WTC11 (cell line): ENCODE data around the gene TCF7L2. TPM values are rescaled to one million over a fixed set of nuclear protein-coding genes. Genes with fewer than 3 reads are reported as not detected.

Experiments used
- ATAC-seq: fragments of 200-7000 bp; cut with Tn5 transposase; 2 replicates; pipeline ENCODE4 v1.10.0; 2021; ENCODE audit warnings: mild to moderate bottlenecking, moderate library complexity
- CTCF ChIA-PET: fragments of 300-600 bp; sonication (Branson Sonifier 250); formaldehyde crosslinking; loops from one replicate; lab custom pipeline; 2021; ENCODE audit warnings: antibody characterized with exemption; lab: Charles Lee
- POLR2A ChIA-PET: fragments of 350-600 bp; sonication (Branson Sonifier 250); formaldehyde crosslinking; loops from one replicate; lab custom pipeline; 2021; ENCODE audit warnings: antibody characterized with exemption; lab: Charles Lee
- DNase-seq: peaks from one replicate; pipeline ENCODE4 v3.0.0; 2021; ENCODE audit warnings: low spot score
- H3K27ac Mint-ChIP-seq: 2 replicates; pipeline ENCODE4 v1.8.0; 2021; ENCODE audit warnings: mixed read lengths
- H3K27me3 Mint-ChIP-seq: 2 replicates; pipeline ENCODE4 v1.8.0; 2021; ENCODE audit warnings: low read depth, mild to moderate bottlenecking, moderate library complexity, mixed read lengths
- H3K36me3 Mint-ChIP-seq: 2 replicates; pipeline ENCODE4 v1.8.0; 2021; ENCODE audit warnings: mixed read lengths
- H3K4me1 Mint-ChIP-seq: 2 replicates; pipeline ENCODE4 v1.8.0; 2022; ENCODE audit warnings: mixed read lengths
- H3K4me3 Mint-ChIP-seq: 2 replicates; pipeline ENCODE4 v1.8.0; 2021; ENCODE audit warnings: mild to moderate bottlenecking, moderate library complexity, mixed read lengths
- H3K9me3 Mint-ChIP-seq: 2 replicates; pipeline ENCODE4 v1.8.0; 2021; ENCODE audit warnings: mixed read lengths
- GABPB1 ChIP-seq: sonication (generic); formaldehyde crosslinking; IDR thresholded peaks from 2 replicates; pipeline ENCODE4 v1.8.1; 2023; ENCODE audit warnings: mild to moderate bottlenecking, missing genetic modification reagents
- GTF2I ChIP-seq: fragments of 250-450 bp; sonication (Bioruptor Pico); conservative IDR thresholded peaks from 2 replicates; pipeline ENCODE4 v1.4.0; 2021; ENCODE audit warnings: mild to moderate bottlenecking
- MXD4 ChIP-seq: fragments of 250-450 bp; sonication (Bioruptor Pico); IDR thresholded peaks from 2 replicates; pipeline ENCODE4 v1.8.0; 2021; ENCODE audit warnings: mild to moderate bottlenecking, moderate library complexity, borderline replicate concordance
- NFE2L1 ChIP-seq: sonication (generic); formaldehyde crosslinking; IDR thresholded peaks from 2 replicates; pipeline ENCODE4 v1.8.1; 2023; ENCODE audit warnings: missing genetic modification reagents
- NR2C2 ChIP-seq: sonication (generic); formaldehyde crosslinking; IDR thresholded peaks from 2 replicates; pipeline ENCODE4 v1.8.0; 2022; ENCODE audit warnings: mild to moderate bottlenecking, missing genetic modification reagents
- SMAD3 ChIP-seq: sonication (generic); formaldehyde crosslinking; IDR thresholded peaks from 2 replicates; pipeline ENCODE4 v1.8.0; 2022; ENCODE audit warnings: missing genetic modification reagents, mild to moderate bottlenecking, borderline replicate concordance
- ZNF121 ChIP-seq: sonication (generic); formaldehyde crosslinking; IDR thresholded peaks from 2 replicates; pipeline ENCODE4 v1.8.0; 2023; ENCODE audit warnings: missing genetic modification reagents
- ZNF138 ChIP-seq: sonication (generic); formaldehyde crosslinking; conservative IDR thresholded peaks from 2 replicates; pipeline ENCODE4 v1.8.1; 2022; ENCODE audit warnings: mild to moderate bottlenecking, moderate library complexity, missing genetic modification reagents
- ZNF219 ChIP-seq: sonication (generic); formaldehyde crosslinking; IDR thresholded peaks from 2 replicates; pipeline ENCODE4 v1.8.0; 2023; ENCODE audit warnings: missing genetic modification reagents, mild to moderate bottlenecking, borderline replicate concordance
- ZNF263 ChIP-seq: sonication (generic); formaldehyde crosslinking; IDR thresholded peaks from 2 replicates; pipeline ENCODE4 v1.8.1; 2022; ENCODE audit warnings: low read depth, mild to moderate bottlenecking, moderate library complexity, missing genetic modification reagents
- total RNA-seq: library from RNA; stranded (reverse); gene quantifications from 3 replicates; pipeline ENCODE4 v1.2.3, GENCODE V29; 2021
- TF ChIP-seq, protein P1 (sequence below): sonication (generic); formaldehyde crosslinking; IDR thresholded peaks from 2 replicates; pipeline ENCODE4 v1.8.0; 2022; ENCODE audit warnings: mild to moderate bottlenecking, missing genetic modification reagents
- TF ChIP-seq, protein P2 (sequence below): sonication (generic); formaldehyde crosslinking; IDR thresholded peaks from 2 replicates; pipeline ENCODE4 v1.8.0; 2023; ENCODE audit warnings: missing genetic modification reagents, mild to moderate bottlenecking, borderline replicate concordance
- TF ChIP-seq, protein P3 (sequence below): sonication (generic); formaldehyde crosslinking; IDR thresholded peaks from 2 replicates; pipeline ENCODE4 v1.8.1; 2023; ENCODE audit warnings: mild to moderate bottlenecking, missing genetic modification reagents, moderate library complexity
- TF ChIP-seq, protein P4 (sequence below): sonication (generic); formaldehyde crosslinking; conservative IDR thresholded peaks from 2 replicates; pipeline ENCODE4 v1.8.1; 2022; ENCODE audit warnings: mild to moderate bottlenecking, missing genetic modification reagents
- TF ChIP-seq, protein P5 (sequence below): sonication (generic); formaldehyde crosslinking; IDR thresholded peaks from 2 replicates; pipeline ENCODE4 v1.8.0; 2023; ENCODE audit warnings: mild to moderate bottlenecking, missing genetic modification reagents
- TF ChIP-seq, protein P6 (sequence below): sonication (generic); formaldehyde crosslinking; IDR thresholded peaks from 2 replicates; pipeline ENCODE4 v1.8.1; 2022; ENCODE audit warnings: low read depth, missing genetic modification reagents, borderline replicate concordance

The TCF7L2 gene
- total RNA-seq, 1 experiment from 2014 or later = 44.5 TPM

DNA sequence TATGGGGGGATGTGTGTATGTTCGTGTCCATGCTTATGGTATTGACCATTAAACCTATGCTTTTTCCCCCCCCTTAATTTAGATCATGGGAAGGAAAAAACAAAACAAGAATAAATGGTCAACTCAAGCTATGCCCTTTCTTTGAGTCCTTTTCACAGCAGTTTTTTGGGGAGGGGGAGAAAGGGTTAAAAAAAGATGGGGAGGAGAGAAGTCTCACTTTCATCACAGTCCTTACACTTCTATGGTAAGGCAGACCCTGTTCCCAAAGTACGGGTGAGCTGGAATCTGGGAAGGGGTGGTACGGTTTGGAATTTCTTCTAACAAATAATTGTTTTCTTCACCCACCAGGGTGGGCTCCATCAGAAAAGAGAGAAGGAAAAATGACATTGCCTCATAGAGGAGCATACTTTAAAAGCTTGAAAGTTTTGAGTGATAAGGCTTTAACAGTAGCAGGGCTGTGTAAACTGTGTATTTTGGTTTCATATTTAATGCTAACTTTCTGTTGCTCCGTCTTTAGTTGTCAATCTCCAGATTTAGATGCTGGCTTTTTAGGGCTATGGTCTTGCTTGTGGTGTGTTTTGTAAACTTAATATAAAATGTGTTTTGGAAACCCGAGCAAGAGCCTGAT, 180.1 kb downstream of the TCF7L2 start:
- no peak for TF ChIP-seq MXD4 (CRISPR knock-in tag)
- no peak for TF ChIP-seq ZNF138
- TF ChIP-seq, protein P1, sequence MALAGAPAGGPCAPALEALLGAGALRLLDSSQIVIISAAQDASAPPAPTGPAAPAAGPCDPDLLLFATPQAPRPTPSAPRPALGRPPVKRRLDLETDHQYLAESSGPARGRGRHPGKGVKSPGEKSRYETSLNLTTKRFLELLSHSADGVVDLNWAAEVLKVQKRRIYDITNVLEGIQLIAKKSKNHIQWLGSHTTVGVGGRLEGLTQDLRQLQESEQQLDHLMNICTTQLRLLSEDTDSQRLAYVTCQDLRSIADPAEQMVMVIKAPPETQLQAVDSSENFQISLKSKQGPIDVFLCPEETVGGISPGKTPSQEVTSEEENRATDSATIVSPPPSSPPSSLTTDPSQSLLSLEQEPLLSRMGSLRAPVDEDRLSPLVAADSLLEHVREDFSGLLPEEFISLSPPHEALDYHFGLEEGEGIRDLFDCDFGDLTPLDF (CRISPR knock-in tag) = no peak
- no peak for TF ChIP-seq SMAD3 (CRISPR knock-in tag)
- TF ChIP-seq, protein P2, sequence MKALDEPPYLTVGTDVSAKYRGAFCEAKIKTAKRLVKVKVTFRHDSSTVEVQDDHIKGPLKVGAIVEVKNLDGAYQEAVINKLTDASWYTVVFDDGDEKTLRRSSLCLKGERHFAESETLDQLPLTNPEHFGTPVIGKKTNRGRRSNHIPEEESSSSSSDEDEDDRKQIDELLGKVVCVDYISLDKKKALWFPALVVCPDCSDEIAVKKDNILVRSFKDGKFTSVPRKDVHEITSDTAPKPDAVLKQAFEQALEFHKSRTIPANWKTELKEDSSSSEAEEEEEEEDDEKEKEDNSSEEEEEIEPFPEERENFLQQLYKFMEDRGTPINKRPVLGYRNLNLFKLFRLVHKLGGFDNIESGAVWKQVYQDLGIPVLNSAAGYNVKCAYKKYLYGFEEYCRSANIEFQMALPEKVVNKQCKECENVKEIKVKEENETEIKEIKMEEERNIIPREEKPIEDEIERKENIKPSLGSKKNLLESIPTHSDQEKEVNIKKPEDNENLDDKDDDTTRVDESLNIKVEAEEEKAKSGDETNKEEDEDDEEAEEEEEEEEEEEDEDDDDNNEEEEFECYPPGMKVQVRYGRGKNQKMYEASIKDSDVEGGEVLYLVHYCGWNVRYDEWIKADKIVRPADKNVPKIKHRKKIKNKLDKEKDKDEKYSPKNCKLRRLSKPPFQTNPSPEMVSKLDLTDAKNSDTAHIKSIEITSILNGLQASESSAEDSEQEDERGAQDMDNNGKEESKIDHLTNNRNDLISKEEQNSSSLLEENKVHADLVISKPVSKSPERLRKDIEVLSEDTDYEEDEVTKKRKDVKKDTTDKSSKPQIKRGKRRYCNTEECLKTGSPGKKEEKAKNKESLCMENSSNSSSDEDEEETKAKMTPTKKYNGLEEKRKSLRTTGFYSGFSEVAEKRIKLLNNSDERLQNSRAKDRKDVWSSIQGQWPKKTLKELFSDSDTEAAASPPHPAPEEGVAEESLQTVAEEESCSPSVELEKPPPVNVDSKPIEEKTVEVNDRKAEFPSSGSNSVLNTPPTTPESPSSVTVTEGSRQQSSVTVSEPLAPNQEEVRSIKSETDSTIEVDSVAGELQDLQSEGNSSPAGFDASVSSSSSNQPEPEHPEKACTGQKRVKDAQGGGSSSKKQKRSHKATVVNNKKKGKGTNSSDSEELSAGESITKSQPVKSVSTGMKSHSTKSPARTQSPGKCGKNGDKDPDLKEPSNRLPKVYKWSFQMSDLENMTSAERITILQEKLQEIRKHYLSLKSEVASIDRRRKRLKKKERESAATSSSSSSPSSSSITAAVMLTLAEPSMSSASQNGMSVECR (CRISPR knock-in tag) = no peak
- no peak for TF ChIP-seq ZNF219 (CRISPR knock-in tag)
- TF ChIP-seq, protein P3, sequence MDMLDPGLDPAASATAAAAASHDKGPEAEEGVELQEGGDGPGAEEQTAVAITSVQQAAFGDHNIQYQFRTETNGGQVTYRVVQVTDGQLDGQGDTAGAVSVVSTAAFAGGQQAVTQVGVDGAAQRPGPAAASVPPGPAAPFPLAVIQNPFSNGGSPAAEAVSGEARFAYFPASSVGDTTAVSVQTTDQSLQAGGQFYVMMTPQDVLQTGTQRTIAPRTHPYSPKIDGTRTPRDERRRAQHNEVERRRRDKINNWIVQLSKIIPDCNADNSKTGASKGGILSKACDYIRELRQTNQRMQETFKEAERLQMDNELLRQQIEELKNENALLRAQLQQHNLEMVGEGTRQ (CRISPR knock-in tag) = no peak
- TF ChIP-seq, protein P4, sequence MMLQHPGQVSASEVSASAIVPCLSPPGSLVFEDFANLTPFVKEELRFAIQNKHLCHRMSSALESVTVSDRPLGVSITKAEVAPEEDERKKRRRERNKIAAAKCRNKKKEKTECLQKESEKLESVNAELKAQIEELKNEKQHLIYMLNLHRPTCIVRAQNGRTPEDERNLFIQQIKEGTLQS (CRISPR knock-in tag) = no peak
- TF ChIP-seq GTF2I (CRISPR knock-in tag) = no peak
- Mint-ChIP-seq H3K4me3 (no peak overlapping the region), H3K27me3 (no peaks in the 10 kb centered on the region), H3K4me1 (peaks cover 88% of the 10 kb centered on the region), H3K27ac (no peak overlapping the region), H3K36me3 (no peaks in the 10 kb centered on the region), H3K9me3 (no peaks in the 10 kb centered on the region)
- ChIA-PET CTCF (interaction anchor here (0.5 to 2.3 kb wide), 3 partner anchors 172 to 658 kb away, joined by 4 to 6 read pairs (median 4); no protein-coding TSS in a partner anchor), POLR2A (interaction anchor here (1.3 kb wide), 1 partner anchor 181 kb away, joined by 3 read pairs; the partner anchor contains the start of gene TCF7L2)
- DNase-seq (no peak), ATAC-seq (no peak)

DNA sequence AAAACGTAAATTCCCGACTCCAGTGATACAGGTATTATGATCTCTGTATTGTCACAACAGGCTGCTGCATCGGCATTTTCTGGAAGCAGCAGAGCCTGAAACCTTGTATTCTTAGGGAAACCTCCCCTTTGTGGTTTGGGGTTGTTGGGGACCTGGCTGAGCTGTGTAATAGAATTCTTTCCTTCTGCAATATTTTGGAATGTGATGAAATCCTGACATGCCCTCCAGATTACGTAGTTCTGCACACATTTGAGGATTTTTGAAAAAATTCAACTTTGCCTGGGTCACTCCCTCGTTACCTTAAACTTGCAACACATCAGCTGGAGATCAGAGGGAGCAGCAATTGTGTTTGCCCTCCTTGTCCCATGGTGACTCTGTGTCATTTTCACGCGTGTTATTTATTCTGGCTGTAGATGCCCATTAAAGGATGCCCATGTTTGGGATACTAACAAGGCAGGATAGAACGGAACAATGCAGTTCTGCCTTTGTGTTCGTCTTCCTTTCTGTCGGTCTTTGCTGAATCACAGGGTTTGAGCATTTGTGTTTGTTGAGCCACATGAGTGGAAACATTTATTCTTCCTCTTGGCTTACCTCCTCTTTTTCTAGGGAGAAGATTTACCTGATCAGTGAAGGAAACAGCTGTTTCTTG, 181.7 kb downstream of the TCF7L2 start:
- CTCF ChIA-PET = no interaction called here
- ATAC-seq (no peak), DNase-seq (no peak)
- no peaks in the 10 kb centered on the region for H3K36me3 Mint-ChIP-seq
- H3K27me3 Mint-ChIP-seq = no peaks in the 10 kb centered on the region
- H3K4me3 Mint-ChIP-seq = no peak overlapping the region; the same call in 1 of the 2 replicates
- H3K4me1 Mint-ChIP-seq = peaks cover 94% of the 10 kb centered on the region
- no peaks in the 10 kb centered on the region for H3K9me3 Mint-ChIP-seq
- POLR2A ChIA-PET = no interaction called here
- TF ChIP-seq NR2C2 (CRISPR knock-in tag) (no peak), ZNF121 (CRISPR knock-in tag) (peak; percentile 94), GABPB1 (CRISPR knock-in tag) (peak; percentile 78)
- H3K27ac Mint-ChIP-seq = peak overlapping the region; percentile 67

DNA sequence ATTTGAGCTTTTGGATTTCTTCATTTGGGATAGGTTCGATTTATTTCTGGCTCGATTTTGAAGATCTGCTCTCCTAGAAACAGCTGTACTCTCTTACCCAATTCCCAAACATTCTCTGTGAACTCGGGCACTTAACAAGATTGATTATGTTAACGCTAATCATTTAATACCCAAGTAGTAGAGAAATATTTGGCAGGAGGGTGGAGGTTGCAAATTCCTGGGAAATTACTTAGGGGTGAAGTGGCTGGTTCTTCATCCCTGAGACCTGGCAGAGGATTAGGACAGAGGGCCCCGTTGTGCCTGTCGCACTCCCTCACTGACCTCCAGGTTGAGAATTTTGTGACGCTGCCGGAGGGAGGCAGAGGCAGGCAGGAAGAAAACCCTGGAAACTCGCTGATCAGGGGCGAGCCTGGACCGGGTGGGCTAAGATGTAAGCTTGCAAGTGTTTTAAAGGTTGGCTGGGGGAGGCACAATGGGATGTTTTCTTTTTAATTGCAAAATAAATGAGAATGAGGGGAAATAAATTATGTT, 182.6 kb downstream of the TCF7L2 start:
- Mint-ChIP-seq H3K36me3 (no peaks in the 10 kb centered on the region), H3K4me3 (peak overlapping the region; percentile 17), H3K27me3 (no peaks in the 10 kb centered on the region), H3K9me3 (no peaks in the 10 kb centered on the region), H3K27ac (peak overlapping the region; percentile 67), H3K4me1 (peaks cover 97% of the 10 kb centered on the region)
- CTCF ChIA-PET = no interaction called here
- ATAC-seq (peak; percentile 30), DNase-seq (peak; percentile 51)
- POLR2A ChIA-PET = no interaction called here
- TF ChIP-seq NFE2L1 (no peak), ZNF263 (CRISPR knock-in tag) (no peak)
- TF ChIP-seq, protein P5, sequence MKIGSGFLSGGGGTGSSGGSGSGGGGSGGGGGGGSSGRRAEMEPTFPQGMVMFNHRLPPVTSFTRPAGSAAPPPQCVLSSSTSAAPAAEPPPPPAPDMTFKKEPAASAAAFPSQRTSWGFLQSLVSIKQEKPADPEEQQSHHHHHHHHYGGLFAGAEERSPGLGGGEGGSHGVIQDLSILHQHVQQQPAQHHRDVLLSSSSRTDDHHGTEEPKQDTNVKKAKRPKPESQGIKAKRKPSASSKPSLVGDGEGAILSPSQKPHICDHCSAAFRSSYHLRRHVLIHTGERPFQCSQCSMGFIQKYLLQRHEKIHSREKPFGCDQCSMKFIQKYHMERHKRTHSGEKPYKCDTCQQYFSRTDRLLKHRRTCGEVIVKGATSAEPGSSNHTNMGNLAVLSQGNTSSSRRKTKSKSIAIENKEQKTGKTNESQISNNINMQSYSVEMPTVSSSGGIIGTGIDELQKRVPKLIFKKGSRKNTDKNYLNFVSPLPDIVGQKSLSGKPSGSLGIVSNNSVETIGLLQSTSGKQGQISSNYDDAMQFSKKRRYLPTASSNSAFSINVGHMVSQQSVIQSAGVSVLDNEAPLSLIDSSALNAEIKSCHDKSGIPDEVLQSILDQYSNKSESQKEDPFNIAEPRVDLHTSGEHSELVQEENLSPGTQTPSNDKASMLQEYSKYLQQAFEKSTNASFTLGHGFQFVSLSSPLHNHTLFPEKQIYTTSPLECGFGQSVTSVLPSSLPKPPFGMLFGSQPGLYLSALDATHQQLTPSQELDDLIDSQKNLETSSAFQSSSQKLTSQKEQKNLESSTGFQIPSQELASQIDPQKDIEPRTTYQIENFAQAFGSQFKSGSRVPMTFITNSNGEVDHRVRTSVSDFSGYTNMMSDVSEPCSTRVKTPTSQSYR = no peak
- TF ChIP-seq, protein P6, sequence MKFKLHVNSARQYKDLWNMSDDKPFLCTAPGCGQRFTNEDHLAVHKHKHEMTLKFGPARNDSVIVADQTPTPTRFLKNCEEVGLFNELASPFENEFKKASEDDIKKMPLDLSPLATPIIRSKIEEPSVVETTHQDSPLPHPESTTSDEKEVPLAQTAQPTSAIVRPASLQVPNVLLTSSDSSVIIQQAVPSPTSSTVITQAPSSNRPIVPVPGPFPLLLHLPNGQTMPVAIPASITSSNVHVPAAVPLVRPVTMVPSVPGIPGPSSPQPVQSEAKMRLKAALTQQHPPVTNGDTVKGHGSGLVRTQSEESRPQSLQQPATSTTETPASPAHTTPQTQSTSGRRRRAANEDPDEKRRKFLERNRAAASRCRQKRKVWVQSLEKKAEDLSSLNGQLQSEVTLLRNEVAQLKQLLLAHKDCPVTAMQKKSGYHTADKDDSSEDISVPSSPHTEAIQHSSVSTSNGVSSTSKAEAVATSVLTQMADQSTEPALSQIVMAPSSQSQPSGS (CRISPR knock-in tag) = no peak
